PC-9 (cell line): ENCODE data around the gene HDDC3. TPM values are rescaled to one million over a fixed set of nuclear protein-coding genes. Genes with fewer than 3 reads are reported as not detected.

Source experiments
- BruUV-seq: library from RNA; stranded (reverse); fragments of 400-500 nt; replicated peaks from 2 replicates; lab custom pipeline; 2021; lab: Mats Ljungman, UMichigan
- CTCF ChIA-PET: fragments of 300-600 bp; sonication (Branson Sonifier 250); formaldehyde crosslinking; loops from one replicate; lab custom pipeline; 2022; ENCODE audit warnings: antibody characterized with exemption; lab: Charles Lee
- POLR2A ChIA-PET: fragments of 300-600 bp; sonication (Branson Sonifier 250); formaldehyde crosslinking; loops from one replicate; lab custom pipeline; 2022; ENCODE audit warnings: antibody characterized with exemption; ENCODE audit not compliant: unreplicated experiment; lab: Charles Lee
- DNase-seq, 2 experiments: peaks; one replicate each; pipeline versions ENCODE4 v3.0.0 to v3.0.0-alpha.2; 2015 to 2022; ENCODE audit warnings: mixed read lengths in 1 of 2
- H2AFZ ChIP-seq: fragments of 200-600 bp; sonication (generic); 2 replicates; pipeline ENCODE4 v1.8.1; 2017; ENCODE audit warnings: antibody characterized with exemption
- H3F3A ChIP-seq: fragments of 200-600 bp; sonication (generic); 2 replicates; pipeline ENCODE4 v1.8.1; 2017; ENCODE audit warnings: antibody characterized with exemption, mild to moderate bottlenecking, low read depth; ENCODE audit not compliant: insufficient read depth
- H3K27ac ChIP-seq: fragments of 200-600 bp; sonication (generic); 2 replicates; pipeline ENCODE4 v1.6.1; 2016; ENCODE audit warnings: mixed run types
- H3K27me3 ChIP-seq: fragments of 200-600 bp; sonication (generic); 2 replicates; pipeline ENCODE4 v1.6.1; 2016; ENCODE audit warnings: low read depth, mixed run types; ENCODE audit not compliant: insufficient read depth
- H3K36me3 ChIP-seq: fragments of 200-600 bp; sonication (generic); 2 replicates; pipeline ENCODE4 v1.6.1; 2016; ENCODE audit warnings: low read depth, mixed run types
- H3K4me1 ChIP-seq: fragments of 200-600 bp; sonication (generic); replicated peaks from 2 replicates; pipeline ENCODE4 v1.6.1; 2016; ENCODE audit warnings: mixed run types; ENCODE audit not compliant: insufficient read depth
- H3K4me2 ChIP-seq: fragments of 200-600 bp; sonication (generic); 2 replicates; pipeline ENCODE4 v1.6.1; 2017; ENCODE audit warnings: mixed run types
- H3K4me3 ChIP-seq: fragments of 200-600 bp; sonication (generic); 2 replicates; pipeline ENCODE4 v1.6.1; 2016; ENCODE audit warnings: mixed run types
- H3K79me2 ChIP-seq: fragments of 200-600 bp; sonication (generic); 2 replicates; pipeline ENCODE4 v1.6.1; 2017; ENCODE audit warnings: low read depth, mixed run types
- H3K9me2 ChIP-seq: fragments of 200-600 bp; sonication (generic); 2 replicates; pipeline ENCODE4 v1.8.1; 2017; ENCODE audit warnings: mild to moderate bottlenecking; ENCODE audit not compliant: insufficient read depth
- H3K9me3 ChIP-seq: fragments of 200-600 bp; sonication (generic); 2 replicates; pipeline ENCODE4 v1.8.1; 2016; ENCODE audit warnings: low read depth; ENCODE audit not compliant: insufficient read depth
- H4K20me1 ChIP-seq: fragments of 200-600 bp; sonication (generic); 2 replicates; pipeline ENCODE4 v1.8.1; 2017; ENCODE audit not compliant: insufficient read depth
- EZH2 ChIP-seq: fragments of 200-600 bp; sonication (generic); IDR thresholded peaks from 2 replicates; pipeline ENCODE4 v1.8.0; 2017; ENCODE audit warnings: antibody characterized with exemption, low read depth
- intact Hi-C: fragments of 100-400 bp; cut with micrococcal nuclease; formaldehyde crosslinking; loops from one replicate; pipeline ENCODE4 v1.10.0; 2022; ENCODE audit not compliant: unreplicated experiment
- total RNA-seq: library from RNA; stranded (reverse); gene quantifications from 2 replicates; pipeline ENCODE4 v1.2.3, GENCODE V29; 2021
- TF ChIP-seq, protein P1 (sequence below): fragments of 200-600 bp; sonication (generic); conservative IDR thresholded peaks from 2 replicates; pipeline ENCODE4 v1.6.1; 2017; ENCODE audit warnings: mixed run types, antibody characterized with exemption, mild to moderate bottlenecking, moderate library complexity

HDDC3 gene
- total RNA-seq, 1 experiment from 2014 or later = 18.1 TPM

DNA sequence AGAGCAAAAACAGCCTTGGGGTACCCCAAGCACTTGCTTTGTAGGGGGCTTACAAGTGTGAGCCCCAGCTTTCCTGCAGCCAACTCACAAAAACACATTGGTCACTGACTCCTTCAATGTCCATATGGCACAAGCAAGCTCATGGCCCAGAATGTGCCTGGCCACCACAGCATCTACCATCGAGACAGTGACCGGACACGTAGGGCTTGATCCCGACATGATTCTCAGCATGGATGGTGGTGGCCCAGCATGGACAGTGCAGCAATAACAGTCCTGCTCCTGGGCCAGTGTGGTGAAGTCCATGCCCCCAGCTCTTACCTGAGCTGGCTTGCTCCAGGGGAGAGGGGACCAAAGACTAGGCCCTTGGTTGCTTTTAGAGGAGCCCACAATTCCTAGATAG, 8.7 kb upstream of the HDDC3 start:
- H2AFZ ChIP-seq = no peak overlapping the region
- ChIA-PET POLR2A (no interaction called here), CTCF (no interaction called here)
- H3K79me2 ChIP-seq = peaks cover 4% of the 10 kb centered on the region; the same call in 1 of the 2 replicates
- no peak for DNase-seq
- H3K27me3 ChIP-seq = no peaks in the 10 kb centered on the region
- H3F3A ChIP-seq = peaks cover 2% of the 10 kb centered on the region; the same call in 1 of the 2 replicates
- no peaks in the 10 kb centered on the region for H3K9me3 ChIP-seq
- no peak overlapping the region for H3K4me2 ChIP-seq
- H3K9me2 ChIP-seq = no peaks in the 10 kb centered on the region
- TF ChIP-seq, protein P1, sequence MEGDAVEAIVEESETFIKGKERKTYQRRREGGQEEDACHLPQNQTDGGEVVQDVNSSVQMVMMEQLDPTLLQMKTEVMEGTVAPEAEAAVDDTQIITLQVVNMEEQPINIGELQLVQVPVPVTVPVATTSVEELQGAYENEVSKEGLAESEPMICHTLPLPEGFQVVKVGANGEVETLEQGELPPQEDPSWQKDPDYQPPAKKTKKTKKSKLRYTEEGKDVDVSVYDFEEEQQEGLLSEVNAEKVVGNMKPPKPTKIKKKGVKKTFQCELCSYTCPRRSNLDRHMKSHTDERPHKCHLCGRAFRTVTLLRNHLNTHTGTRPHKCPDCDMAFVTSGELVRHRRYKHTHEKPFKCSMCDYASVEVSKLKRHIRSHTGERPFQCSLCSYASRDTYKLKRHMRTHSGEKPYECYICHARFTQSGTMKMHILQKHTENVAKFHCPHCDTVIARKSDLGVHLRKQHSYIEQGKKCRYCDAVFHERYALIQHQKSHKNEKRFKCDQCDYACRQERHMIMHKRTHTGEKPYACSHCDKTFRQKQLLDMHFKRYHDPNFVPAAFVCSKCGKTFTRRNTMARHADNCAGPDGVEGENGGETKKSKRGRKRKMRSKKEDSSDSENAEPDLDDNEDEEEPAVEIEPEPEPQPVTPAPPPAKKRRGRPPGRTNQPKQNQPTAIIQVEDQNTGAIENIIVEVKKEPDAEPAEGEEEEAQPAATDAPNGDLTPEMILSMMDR = no peak
- TF ChIP-seq EZH2 = no peak
- peaks cover 2% of the 10 kb centered on the region; the same call in 1 of the 2 replicates for H3K4me1 ChIP-seq
- no TSS peak for BruUV-seq
- intact Hi-C loops = no loop called here
- H3K4me3 ChIP-seq = no peak overlapping the region
- no peak overlapping the region for H3K27ac ChIP-seq
- H3K36me3 ChIP-seq = peaks cover 9% of the 10 kb centered on the region; the same call in 1 of the 2 replicates
- H4K20me1 ChIP-seq = no peaks in the 10 kb centered on the region

DNA sequence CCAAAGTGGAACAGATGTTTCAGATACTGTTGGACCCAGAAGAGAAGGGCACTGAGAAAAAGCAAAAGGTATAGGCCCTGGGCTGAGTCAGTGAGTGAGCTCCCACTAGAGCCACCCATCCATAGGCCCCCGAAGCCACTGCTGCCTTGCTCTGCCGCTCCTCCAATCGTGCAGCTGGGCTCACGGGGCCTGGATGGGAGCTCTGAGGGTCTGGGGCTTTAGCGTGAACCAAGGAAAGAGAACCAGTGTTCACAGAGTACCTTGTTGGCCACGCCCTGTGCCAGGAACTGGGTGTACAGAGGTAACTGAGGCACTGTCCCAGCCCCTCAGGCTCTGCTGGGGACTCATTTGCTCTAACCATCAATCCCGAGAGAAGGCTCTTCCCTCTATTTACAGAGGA, 7.4 kb upstream of the HDDC3 start:
- no peak for DNase-seq
- peaks cover 9% of the 10 kb centered on the region; the same call in 1 of the 2 replicates for H3K36me3 ChIP-seq
- BruUV-seq = no TSS peak
- H3K79me2 ChIP-seq = peaks cover 11% of the 10 kb centered on the region
- peaks cover 4% of the 10 kb centered on the region; the same call in 1 of the 2 replicates for H3K4me1 ChIP-seq
- H4K20me1 ChIP-seq = no peaks in the 10 kb centered on the region
- no peaks in the 10 kb centered on the region for H3K9me2 ChIP-seq
- H3K4me2 ChIP-seq = no peak overlapping the region
- H2AFZ ChIP-seq = no peak overlapping the region
- H3K9me3 ChIP-seq = no peaks in the 10 kb centered on the region
- POLR2A ChIA-PET = interaction anchor here (0.6 kb wide), 1 partner anchor 701 kb away, joined by 8 read pairs; no protein-coding TSS in a partner anchor
- H3K27ac ChIP-seq = no peak overlapping the region
- H3F3A ChIP-seq = peaks cover 2% of the 10 kb centered on the region; the same call in 1 of the 2 replicates
- CTCF ChIA-PET = no interaction called here
- H3K27me3 ChIP-seq = no peaks in the 10 kb centered on the region
- TF ChIP-seq, protein P1 = no peak
- H3K4me3 ChIP-seq = no peak overlapping the region
- intact Hi-C loops = loop anchor here (10.0 kb wide), 1 partner anchor 455 kb away; no protein-coding TSS in a partner anchor

DNA sequence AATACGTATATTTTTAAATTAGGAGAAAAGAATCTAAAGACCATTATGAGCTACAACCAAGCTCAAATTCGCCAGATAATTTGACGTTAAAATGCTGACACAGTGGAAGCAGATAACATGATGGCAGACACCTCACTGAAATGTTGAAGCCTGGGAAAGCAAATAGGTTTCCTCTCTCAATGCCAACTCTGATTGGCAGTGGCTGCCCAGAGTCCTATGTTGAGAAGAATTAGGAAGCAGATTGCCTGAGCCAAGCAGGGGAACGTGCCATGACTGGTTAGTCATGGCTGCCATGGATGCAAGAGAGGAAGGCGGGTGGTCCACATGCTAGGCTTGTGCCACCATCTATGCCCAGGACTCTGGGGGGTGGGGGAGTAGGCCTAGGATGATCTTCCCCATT, 5.9 kb upstream of the HDDC3 start:
- ChIA-PET POLR2A (interaction anchor here (0.6 kb wide), 1 partner anchor 23 kb away, joined by 3 read pairs; no protein-coding TSS in a partner anchor), CTCF (no interaction called here)
- Histone ChIP-seq H4K20me1 (no peaks in the 10 kb centered on the region), H3K27ac (no peak overlapping the region), H3K36me3 (peaks cover 9% of the 10 kb centered on the region; the same call in 1 of the 2 replicates), H3K4me1 (peaks cover 8% of the 10 kb centered on the region; the same call in 1 of the 2 replicates), H3K27me3 (no peaks in the 10 kb centered on the region), H3K79me2 (peaks cover 11% of the 10 kb centered on the region), H3K9me3 (no peaks in the 10 kb centered on the region), H3K4me3 (no peak overlapping the region), H3F3A (peaks cover 2% of the 10 kb centered on the region; the same call in 1 of the 2 replicates), H2AFZ (no peak overlapping the region), H3K9me2 (no peaks in the 10 kb centered on the region), H3K4me2 (no peak overlapping the region)
- TF ChIP-seq, protein P1 = no peak
- TF ChIP-seq EZH2 = no peak
- no TSS peak for BruUV-seq
- intact Hi-C loops = loop anchor here (10.0 kb wide), 1 partner anchor 453 kb away; no protein-coding TSS in a partner anchor
- no peak for DNase-seq
